SU-DHL-6 (cell line): ENCODE data around the gene ANAPC10.

ENCODE experiments used
- EZH2phosphoT487 ChIP-seq: fragments of 200-600 bp; sonication (generic), shearing (Covaris generic); conservative IDR thresholded peaks from 2 replicates; pipeline ENCODE4 v1.6.1; 2018; ENCODE audit warnings: mild to moderate bottlenecking, antibody characterized with exemption, low read length, moderate library complexity, mixed read lengths
- TF ChIP-seq, protein P1 (sequence below): fragments of 200-600 bp; sonication (generic); IDR thresholded peaks from one replicate; pipeline ENCODE4 v1.5.1; 2017; ENCODE audit warnings: antibody characterized with exemption, mild to moderate bottlenecking, low read length, moderate library complexity; ENCODE audit not compliant: insufficient read depth, poor library complexity, severe bottlenecking

GRCh38 chr4:145003675-145004074, 94.3 kb downstream of the ANAPC10 start:
- TF ChIP-seq, protein P1, sequence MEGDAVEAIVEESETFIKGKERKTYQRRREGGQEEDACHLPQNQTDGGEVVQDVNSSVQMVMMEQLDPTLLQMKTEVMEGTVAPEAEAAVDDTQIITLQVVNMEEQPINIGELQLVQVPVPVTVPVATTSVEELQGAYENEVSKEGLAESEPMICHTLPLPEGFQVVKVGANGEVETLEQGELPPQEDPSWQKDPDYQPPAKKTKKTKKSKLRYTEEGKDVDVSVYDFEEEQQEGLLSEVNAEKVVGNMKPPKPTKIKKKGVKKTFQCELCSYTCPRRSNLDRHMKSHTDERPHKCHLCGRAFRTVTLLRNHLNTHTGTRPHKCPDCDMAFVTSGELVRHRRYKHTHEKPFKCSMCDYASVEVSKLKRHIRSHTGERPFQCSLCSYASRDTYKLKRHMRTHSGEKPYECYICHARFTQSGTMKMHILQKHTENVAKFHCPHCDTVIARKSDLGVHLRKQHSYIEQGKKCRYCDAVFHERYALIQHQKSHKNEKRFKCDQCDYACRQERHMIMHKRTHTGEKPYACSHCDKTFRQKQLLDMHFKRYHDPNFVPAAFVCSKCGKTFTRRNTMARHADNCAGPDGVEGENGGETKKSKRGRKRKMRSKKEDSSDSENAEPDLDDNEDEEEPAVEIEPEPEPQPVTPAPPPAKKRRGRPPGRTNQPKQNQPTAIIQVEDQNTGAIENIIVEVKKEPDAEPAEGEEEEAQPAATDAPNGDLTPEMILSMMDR: no peak
- TF ChIP-seq EZH2phosphoT487: no peak
